ENCODE data around the gene PEX6. TPM values are rescaled to one million over a fixed set of nuclear protein-coding genes. Genes with fewer than 3 reads are reported as not detected.

Gene PEX6
- total RNA-seq, 1 donor from 2014 or later, result 28.9 TPM

- intact Hi-C loops (cut with micrococcal nuclease), result no loop called here
- no peaks in the 10 kb centered on the region for H3K4me1 ChIP-seq
- no peak for DNase-seq
- no peaks in the 10 kb centered on the region for H3K27me3 ChIP-seq (ENCODE audit: low read depth)
- TF ChIP-seq, protein P1, sequence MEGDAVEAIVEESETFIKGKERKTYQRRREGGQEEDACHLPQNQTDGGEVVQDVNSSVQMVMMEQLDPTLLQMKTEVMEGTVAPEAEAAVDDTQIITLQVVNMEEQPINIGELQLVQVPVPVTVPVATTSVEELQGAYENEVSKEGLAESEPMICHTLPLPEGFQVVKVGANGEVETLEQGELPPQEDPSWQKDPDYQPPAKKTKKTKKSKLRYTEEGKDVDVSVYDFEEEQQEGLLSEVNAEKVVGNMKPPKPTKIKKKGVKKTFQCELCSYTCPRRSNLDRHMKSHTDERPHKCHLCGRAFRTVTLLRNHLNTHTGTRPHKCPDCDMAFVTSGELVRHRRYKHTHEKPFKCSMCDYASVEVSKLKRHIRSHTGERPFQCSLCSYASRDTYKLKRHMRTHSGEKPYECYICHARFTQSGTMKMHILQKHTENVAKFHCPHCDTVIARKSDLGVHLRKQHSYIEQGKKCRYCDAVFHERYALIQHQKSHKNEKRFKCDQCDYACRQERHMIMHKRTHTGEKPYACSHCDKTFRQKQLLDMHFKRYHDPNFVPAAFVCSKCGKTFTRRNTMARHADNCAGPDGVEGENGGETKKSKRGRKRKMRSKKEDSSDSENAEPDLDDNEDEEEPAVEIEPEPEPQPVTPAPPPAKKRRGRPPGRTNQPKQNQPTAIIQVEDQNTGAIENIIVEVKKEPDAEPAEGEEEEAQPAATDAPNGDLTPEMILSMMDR (IDR thresholded peaks at IDR 0.05; ENCODE audit: borderline replicate concordance), result no peak
- no peaks in the 10 kb centered on the region for H3K9me3 ChIP-seq (replicated peaks)
- H3K27ac ChIP-seq (replicated peaks), result no peak overlapping the region
- H3K4me3 ChIP-seq, result no peak overlapping the region
- H3K36me3 ChIP-seq, result peaks cover 7% of the 10 kb centered on the region
These were observed 17.5 kb upstream of the PEX6 start for GRCh38 chr6:42996513-42996912.

- Histone ChIP-seq H3K36me3 (peaks cover 29% of the 10 kb centered on the region), H3K27me3 (ENCODE audit: low read depth) (no peaks in the 10 kb centered on the region), H3K27ac (replicated peaks) (no peak overlapping the region), H3K9me3 (replicated peaks) (no peaks in the 10 kb centered on the region), H3K4me1 (peaks cover 8% of the 10 kb centered on the region), H3K4me3 (no peak overlapping the region)
- DNase-seq, result no peak
- TF ChIP-seq, protein P1 (IDR thresholded peaks at IDR 0.05; ENCODE audit: borderline replicate concordance), result no peak
- intact Hi-C loops (cut with micrococcal nuclease), result no loop called here
These were observed 14.5 kb upstream of the PEX6 start for GRCh38 chr6:42993445-42993844.

DNA sequence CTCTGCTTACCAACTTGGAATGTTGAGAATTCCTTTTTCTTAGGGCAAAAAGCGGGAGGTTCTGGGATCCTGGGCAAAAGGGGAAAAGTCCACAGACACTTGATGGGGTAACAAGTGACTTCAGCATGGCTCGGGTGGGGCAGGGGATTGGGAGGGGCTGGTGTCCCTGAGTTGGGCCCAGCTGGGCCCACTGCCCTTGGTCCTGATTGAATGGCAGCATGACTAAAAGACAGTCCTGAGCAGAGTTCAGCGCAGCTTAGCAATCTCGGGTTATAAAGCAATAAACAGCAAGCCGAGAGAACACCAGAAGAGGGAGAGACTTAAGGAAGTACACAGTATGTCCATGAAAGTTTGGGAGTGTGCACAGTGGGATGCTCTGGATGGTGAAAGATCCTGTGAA lies 10.9 kb upstream of the PEX6 start:
- Histone ChIP-seq H3K27me3 (ENCODE audit: low read depth) (no peaks in the 10 kb centered on the region), H3K36me3 (peaks cover 29% of the 10 kb centered on the region), H3K4me1 (peaks cover 44% of the 10 kb centered on the region), H3K27ac (replicated peaks) (no peak overlapping the region), H3K4me3 (no peak overlapping the region), H3K9me3 (replicated peaks) (no peaks in the 10 kb centered on the region)
- no peak for DNase-seq
- intact Hi-C loops (cut with micrococcal nuclease), result no loop called here
- TF ChIP-seq, protein P1 (IDR thresholded peaks at IDR 0.05; ENCODE audit: borderline replicate concordance), result no peak

DNA sequence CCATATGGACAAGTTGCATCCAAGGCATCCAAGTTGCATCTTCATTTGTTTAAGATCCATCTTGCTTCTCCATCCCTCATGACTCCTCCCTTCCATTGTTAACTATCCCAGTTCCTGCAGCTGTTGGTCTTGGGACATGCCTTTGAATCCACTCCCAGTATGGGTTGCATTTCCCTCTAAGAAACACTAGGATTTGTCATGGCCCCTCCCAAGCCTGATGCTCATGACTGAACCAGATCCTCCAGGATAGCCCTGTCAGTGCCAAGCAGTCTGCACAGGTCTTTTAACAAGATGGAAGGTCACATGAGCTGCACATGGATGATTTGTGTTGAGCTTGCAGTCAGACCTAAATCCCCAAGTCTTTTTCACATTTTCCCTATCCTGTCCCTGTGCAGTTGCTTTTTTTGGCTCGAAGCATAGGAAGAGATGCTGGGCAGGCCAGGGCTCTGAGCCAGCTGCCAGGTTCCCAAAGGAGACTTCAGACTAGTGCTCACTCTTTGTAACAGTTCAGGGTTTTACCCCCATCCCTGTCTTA lies 9.6 kb upstream of the PEX6 start:
- peaks cover 29% of the 10 kb centered on the region for H3K36me3 ChIP-seq
- TF ChIP-seq, protein P1 (IDR thresholded peaks at IDR 0.05; ENCODE audit: borderline replicate concordance), result no peak
- H3K4me3 ChIP-seq, result no peak overlapping the region
- peaks cover 54% of the 10 kb centered on the region for H3K4me1 ChIP-seq
- H3K9me3 ChIP-seq (replicated peaks), result no peaks in the 10 kb centered on the region
- no peak for DNase-seq
- H3K27me3 ChIP-seq (ENCODE audit: low read depth), result no peaks in the 10 kb centered on the region
- no peak overlapping the region for H3K27ac ChIP-seq (replicated peaks)
- intact Hi-C loops (cut with micrococcal nuclease), result no loop called here

- Histone ChIP-seq H3K9me3 (replicated peaks) (no peaks in the 10 kb centered on the region), H3K27me3 (ENCODE audit: low read depth) (no peaks in the 10 kb centered on the region), H3K4me3 (no peak overlapping the region), H3K27ac (replicated peaks) (no peak overlapping the region), H3K36me3 (peaks cover 29% of the 10 kb centered on the region), H3K4me1 (peaks cover 58% of the 10 kb centered on the region)
- TF ChIP-seq, protein P1 (IDR thresholded peaks at IDR 0.05; ENCODE audit: borderline replicate concordance), result no peak
- no peak for DNase-seq
- intact Hi-C loops (cut with micrococcal nuclease), result no loop called here
These were observed 8.8 kb upstream of the PEX6 start for GRCh38 chr6:42987533-42988451.

All from left ventricle myocardium inferior (tissue), 1 donor.